Naive thymus-derived CD8-positive, alpha-beta T cell (primary cell): ENCODE data around the gene TSHZ2. TPM values are rescaled to one million over a fixed set of nuclear protein-coding genes. Genes with fewer than 3 reads are reported as not detected.

Experiments used
- ATAC-seq, 2 donors: fragments of 150-1000 bp; cut with Tn5 transposase in 1 of 2; sonication (Bioruptor Pico), chemical (Tn5 transposase) in 1 of 2; 1 replicate in 1 of 2; 2 replicates in 1 of 2; pipeline ENCODE4 v1.10.0; 2021; ENCODE audit warnings: mild to moderate bottlenecking in 2 of 2, moderate library complexity in 2 of 2
- POLR2A ChIA-PET: fragments of 350-600 bp; sonication (Branson Sonifier 250); formaldehyde crosslinking; loops from one replicate; lab custom pipeline; 2021; ENCODE audit warnings: antibody characterized with exemption; lab: Charles Lee
- DNase-seq, 10 donors: peaks; one replicate each; pipeline versions ENCODE4 v3.0.0 to v3.0.0-alpha.2; 2020 to 2022
- H3K27ac Mint-ChIP-seq, 10 donors: one replicate each; pipeline ENCODE4 v1.8.0; 2020 to 2022; ENCODE audit warnings: mild to moderate bottlenecking in 10 of 10, mixed read lengths in 10 of 10, moderate library complexity in 4 of 10, inconsistent platforms in 1 of 10
- H3K27me3 Mint-ChIP-seq, 5 donors: one replicate each; pipeline ENCODE4 v1.8.0; 2021 to 2022; ENCODE audit warnings: mixed read lengths in 5 of 5
- H3K36me3 Mint-ChIP-seq, 3 donors: one replicate each; pipeline ENCODE4 v1.8.0; 2020 to 2022; ENCODE audit warnings: mixed read lengths in 3 of 3, mild to moderate bottlenecking in 2 of 3, inconsistent platforms in 1 of 3
- H3K4me1 Mint-ChIP-seq, 4 donors: one replicate each; pipeline ENCODE4 v1.8.0; 2021 to 2022; ENCODE audit warnings: mixed read lengths in 4 of 4
- H3K4me3 Mint-ChIP-seq, 10 donors: one replicate each; pipeline ENCODE4 v1.8.0; 2020 to 2022; ENCODE audit warnings: mild to moderate bottlenecking in 10 of 10, mixed read lengths in 10 of 10, moderate library complexity in 6 of 10, inconsistent platforms in 1 of 10
- H3K9me3 Mint-ChIP-seq, 9 donors: one replicate each; pipeline ENCODE4 v1.8.0; 2020 to 2022; ENCODE audit warnings: mixed read lengths in 9 of 9, mild to moderate bottlenecking in 3 of 9, inconsistent platforms in 1 of 9, moderate library complexity in 1 of 9
- polyA plus RNA-seq, 3 donors: library from polyadenylated mRNA; unstranded; fragments of 300-500 nt; fragmentation: Illumina TruSeq; gene quantifications; one replicate each; pipeline ENCODE4 v1.2.3, GENCODE V29; 2021
- total RNA-seq, 8 experiments: library from RNA in 2 of 8; stranded (reverse) in 2 of 8; gene quantifications; one replicate each; pipeline ENCODE4 v1.2.3 and lab custom pipeline; 2021 to 2026

Gene TSHZ2
- total and polyA plus RNA-seq, 5 experiments from 2014 or later = 0.42 to 10.0 (median 5.1) TPM; not detected in 1

DNA sequence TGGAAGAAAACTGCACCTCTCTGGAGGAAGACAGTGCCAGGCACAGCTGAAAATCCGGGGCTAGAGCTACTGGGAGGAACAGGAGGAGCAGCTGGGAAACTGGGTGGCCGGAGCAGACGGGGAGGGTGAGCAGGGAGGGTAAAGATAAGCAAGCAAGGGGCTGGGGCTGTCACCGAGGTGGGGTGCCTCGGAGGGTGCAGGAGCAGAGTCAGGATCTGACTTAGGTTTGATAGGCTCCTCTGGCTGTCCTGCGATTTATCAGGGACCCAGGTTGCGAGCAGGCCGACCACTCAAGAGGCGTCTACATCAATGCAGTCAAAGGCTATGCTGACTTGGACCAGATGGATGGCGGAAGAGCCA is 12.3 kb downstream of the TSHZ2 start:
- POLR2A ChIA-PET = interaction anchor here (1.2 to 1.5 kb wide), 3 partner anchors 10 to 17 kb away, joined by 3 to 6 read pairs (median 5); no protein-coding TSS in a partner anchor
- no peaks in the 10 kb centered on the region for H3K36me3 Mint-ChIP-seq
- peak overlapping the region in 7 of 10 donors; percentile 5 to 87 (median 70) for H3K27ac Mint-ChIP-seq
- H3K4me3 Mint-ChIP-seq = peak overlapping the region; percentile 36 to 83 (median 65)
- ATAC-seq = no peak
- no peaks in the 10 kb centered on the region for H3K9me3 Mint-ChIP-seq
- H3K4me1 Mint-ChIP-seq = peaks cover 7 to 13% (median 9%) of the 10 kb centered on the region in 4 donors
- no peak for DNase-seq
- H3K27me3 Mint-ChIP-seq = peaks cover 3 to 22% (median 18%) of the 10 kb centered on the region in 5 donors

DNA sequence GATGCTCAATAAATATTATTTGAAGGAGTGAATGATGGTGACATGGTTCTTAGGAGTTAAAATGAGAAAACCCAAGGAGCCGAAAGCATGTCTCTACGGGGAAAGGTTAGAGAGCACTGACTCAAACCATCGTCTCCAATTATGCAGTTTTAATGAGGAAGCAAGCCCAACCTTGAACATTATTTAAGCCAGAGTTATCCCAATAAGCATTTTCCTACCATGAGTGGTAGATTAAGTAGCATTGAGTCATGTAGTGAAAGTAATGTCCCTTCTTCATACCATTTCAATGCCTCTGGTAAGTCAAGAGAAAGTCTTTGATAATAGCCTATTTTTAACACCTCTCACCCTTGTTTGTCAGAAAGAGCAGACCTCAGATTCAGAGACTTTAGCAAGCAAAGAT is 13.5 kb downstream of the TSHZ2 start:
- peaks cover 3 to 22% (median 18%) of the 10 kb centered on the region in 5 donors for H3K27me3 Mint-ChIP-seq
- no peak for ATAC-seq
- DNase-seq = no peak
- no peaks in the 10 kb centered on the region for H3K9me3 Mint-ChIP-seq
- no peak overlapping the region for H3K4me3 Mint-ChIP-seq
- H3K36me3 Mint-ChIP-seq = no peaks in the 10 kb centered on the region
- peaks cover 7 to 13% (median 8%) of the 10 kb centered on the region in 4 donors for H3K4me1 Mint-ChIP-seq
- peak overlapping the region in 1 of 10 donors; percentile 32 for H3K27ac Mint-ChIP-seq
- POLR2A ChIA-PET = interaction anchor here (0.7 kb wide), 1 partner anchor 9 kb away, joined by 3 read pairs; no protein-coding TSS in a partner anchor

DNA sequence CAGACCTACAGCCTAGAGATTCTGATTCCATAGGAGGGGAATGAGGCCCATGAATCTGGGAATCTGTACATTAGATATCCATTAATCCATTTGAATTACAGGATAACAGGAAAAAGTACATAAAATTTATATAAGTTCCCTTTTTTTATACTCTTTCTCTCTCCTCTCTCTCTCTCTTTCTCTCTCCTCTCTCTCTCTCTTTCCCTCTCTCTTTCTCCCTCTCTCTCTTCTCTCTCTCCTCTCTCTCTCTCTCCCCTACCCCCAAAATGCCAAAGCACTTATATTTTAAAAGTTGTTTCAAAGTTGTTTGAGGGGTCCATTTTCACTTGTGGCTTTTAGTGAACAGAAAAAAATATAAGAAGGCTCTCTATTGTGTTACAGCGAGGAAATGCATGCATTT is 15.1 kb downstream of the TSHZ2 start:
- Mint-ChIP-seq H3K4me3 (no peak overlapping the region), H3K36me3 (no peaks in the 10 kb centered on the region), H3K4me1 (peaks cover 7 to 13% (median 8%) of the 10 kb centered on the region in 4 donors), H3K9me3 (no peaks in the 10 kb centered on the region), H3K27ac (peak overlapping the region in 2 of 10 donors; percentile 57 to 64), H3K27me3 (peaks cover 3 to 19% (median 18%) of the 10 kb centered on the region in 5 donors)
- ATAC-seq = no peak
- POLR2A ChIA-PET = interaction anchor here (0.9 kb wide), 1 partner anchor 246 kb away, joined by 3 read pairs; no protein-coding TSS in a partner anchor
- DNase-seq = no peak

DNA sequence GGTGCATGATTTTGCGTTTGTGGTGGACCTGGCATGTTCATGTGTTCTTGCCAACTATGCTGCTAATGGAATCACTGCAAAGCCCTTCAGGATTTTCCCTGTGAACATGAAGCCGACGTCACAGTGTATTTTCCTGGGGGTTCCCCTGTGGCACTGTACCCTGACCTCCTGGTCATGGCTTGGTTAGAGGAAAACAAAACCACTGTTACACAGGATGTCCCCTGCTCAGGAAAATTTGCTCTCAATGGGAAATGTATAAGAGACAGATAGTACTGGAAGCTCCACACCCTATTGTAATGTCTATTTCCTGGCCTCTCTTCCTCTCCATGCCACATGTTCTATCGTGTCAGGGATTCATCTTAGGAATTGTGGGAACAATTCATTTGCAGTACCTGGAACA is 19.7 kb downstream of the TSHZ2 start:
- peaks cover under 1 to 10% (median 5%) of the 10 kb centered on the region in 4 donors for H3K4me1 Mint-ChIP-seq
- ATAC-seq = no peak
- H3K27ac Mint-ChIP-seq = no peak overlapping the region
- no peak overlapping the region for H3K4me3 Mint-ChIP-seq
- no peaks in the 10 kb centered on the region for H3K9me3 Mint-ChIP-seq
- DNase-seq = no peak
- H3K36me3 Mint-ChIP-seq = no peaks in the 10 kb centered on the region
- H3K27me3 Mint-ChIP-seq = peaks cover 0 to 3% (median 0%) of the 10 kb centered on the region in 5 donors
- POLR2A ChIA-PET = interaction anchor here (0.7 kb wide), 1 partner anchor 12 kb away, joined by 3 read pairs; no protein-coding TSS in a partner anchor

DNA sequence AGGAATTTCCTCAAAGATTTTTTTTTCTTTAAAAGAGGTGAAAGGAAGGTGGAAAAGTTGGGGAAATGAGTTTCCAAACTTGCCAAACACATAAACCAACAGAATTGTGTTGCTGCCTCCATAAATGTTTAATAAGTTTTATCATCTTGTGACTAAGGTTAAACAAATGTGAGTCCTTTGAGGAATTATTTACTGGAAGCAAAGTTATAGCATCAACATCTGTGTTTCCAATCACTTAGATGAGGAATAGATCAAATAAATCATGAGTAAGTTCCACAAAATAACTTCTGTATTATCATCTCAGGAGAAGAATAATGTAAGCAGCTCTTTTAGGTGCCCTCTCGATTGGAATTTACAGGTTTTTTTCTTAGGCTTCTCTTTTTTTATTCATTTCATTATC is 20.5 kb downstream of the TSHZ2 start:
- Mint-ChIP-seq H3K27me3 (peaks cover 0 to 3% (median 0%) of the 10 kb centered on the region in 5 donors), H3K27ac (no peak overlapping the region), H3K4me1 (peaks cover 5 to 10% (median 9%) of the 10 kb centered on the region in 4 donors), H3K4me3 (no peak overlapping the region), H3K9me3 (no peaks in the 10 kb centered on the region), H3K36me3 (no peaks in the 10 kb centered on the region)
- POLR2A ChIA-PET = no interaction called here
- DNase-seq = no peak
- ATAC-seq = no peak

DNA sequence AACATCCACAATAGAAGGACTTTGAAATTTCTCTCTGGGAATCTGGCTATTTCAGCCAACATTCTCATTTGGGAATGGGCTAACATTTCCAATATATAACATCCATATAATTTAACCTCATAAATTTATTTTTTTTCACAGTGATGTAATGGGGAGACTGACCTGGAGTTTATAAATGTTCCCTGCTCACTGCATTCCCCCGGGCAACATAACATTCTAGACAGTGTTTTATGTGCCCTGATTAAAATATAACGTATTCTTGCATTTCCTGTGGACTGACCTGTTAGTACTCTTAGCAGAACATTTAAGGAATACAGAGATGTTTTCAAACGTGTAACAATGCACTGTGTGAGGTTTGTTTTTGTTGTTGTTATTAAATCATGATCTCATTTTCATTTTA is 20.9 kb downstream of the TSHZ2 start:
- no peaks in the 10 kb centered on the region for H3K36me3 Mint-ChIP-seq
- no peak for ATAC-seq
- no peak overlapping the region for H3K27ac Mint-ChIP-seq
- POLR2A ChIA-PET = no interaction called here
- peaks cover 0 to under 1% (median 0%) of the 10 kb centered on the region in 5 donors for H3K27me3 Mint-ChIP-seq
- no peaks in the 10 kb centered on the region for H3K9me3 Mint-ChIP-seq
- peaks cover 5 to 12% (median 9%) of the 10 kb centered on the region in 4 donors for H3K4me1 Mint-ChIP-seq
- DNase-seq = no peak
- H3K4me3 Mint-ChIP-seq = no peak overlapping the region

DNA sequence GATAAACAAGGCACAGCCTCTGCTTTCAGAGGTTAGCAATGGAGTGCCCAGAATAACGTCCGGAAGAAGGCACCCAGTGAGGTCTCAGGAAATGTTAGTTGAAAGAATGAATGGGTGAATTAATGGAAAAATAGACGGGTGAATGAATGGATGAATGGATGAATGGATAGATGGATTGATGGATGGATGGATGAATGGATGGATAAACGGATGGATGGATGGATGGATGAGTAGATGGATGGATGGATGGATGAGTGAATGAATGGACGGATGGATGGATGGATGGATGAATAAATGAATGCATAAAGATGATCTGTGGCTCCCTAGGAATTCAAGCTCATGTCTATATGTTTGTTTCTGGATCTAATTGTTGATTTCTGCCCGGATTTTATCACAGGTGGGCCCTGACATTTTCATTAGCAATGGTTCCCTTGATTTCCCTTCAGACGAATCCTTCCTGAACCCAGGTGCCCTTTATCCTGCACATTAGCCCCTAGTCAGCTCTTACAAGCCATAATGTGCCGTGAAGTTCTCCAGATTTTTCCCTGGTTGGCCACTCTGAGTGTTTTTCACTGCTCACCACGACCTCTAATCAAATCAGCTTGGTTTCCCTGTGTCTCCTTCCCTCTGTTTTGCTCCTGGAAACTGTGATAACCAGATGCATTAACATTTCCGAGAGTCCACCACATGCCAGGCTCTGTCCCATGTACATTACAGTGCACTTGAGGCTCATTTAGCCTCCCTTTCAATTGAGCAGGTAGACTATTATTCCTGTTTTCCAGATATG is 22.2 kb downstream of the TSHZ2 start:
- POLR2A ChIA-PET = interaction anchor here (0.6 to 0.9 kb wide), 2 partner anchors 8 to 10 kb away, joined by 3 read pairs; no protein-coding TSS in a partner anchor
- no peak overlapping the region for H3K4me3 Mint-ChIP-seq
- H3K4me1 Mint-ChIP-seq = peaks cover 5 to 19% (median 10%) of the 10 kb centered on the region in 4 donors
- ATAC-seq (no peak), DNase-seq (no peak)
- H3K9me3 Mint-ChIP-seq = no peaks in the 10 kb centered on the region
- H3K27me3 Mint-ChIP-seq = no peaks in the 10 kb centered on the region
- peak overlapping the region in 1 of 10 donors; percentile 17 for H3K27ac Mint-ChIP-seq
- H3K36me3 Mint-ChIP-seq = no peaks in the 10 kb centered on the region

DNA sequence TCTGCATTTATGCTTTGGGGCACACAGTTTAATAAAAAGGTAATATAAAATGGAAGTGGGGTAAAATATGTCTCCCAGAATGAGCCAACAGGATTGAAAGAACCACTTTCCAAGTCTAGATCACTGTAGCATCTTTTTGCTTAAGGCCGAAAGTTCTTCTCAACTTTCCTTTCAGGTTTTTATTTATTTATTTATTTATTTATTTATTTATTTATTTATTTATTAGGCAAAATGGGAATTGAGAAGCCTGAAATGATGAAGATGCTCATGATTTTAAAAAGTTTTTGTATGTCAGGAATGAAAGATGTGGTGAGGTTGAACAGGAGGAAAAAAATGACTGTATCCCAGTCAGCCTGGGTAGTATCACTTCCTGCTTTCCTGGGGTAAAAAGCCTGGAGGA is 24.0 kb downstream of the TSHZ2 start:
- Mint-ChIP-seq H3K4me1 (peaks cover 20 to 30% (median 20%) of the 10 kb centered on the region in 4 donors), H3K4me3 (no peak overlapping the region), H3K27me3 (no peaks in the 10 kb centered on the region), H3K27ac (peak overlapping the region in 1 of 10 donors; percentile 58), H3K36me3 (no peaks in the 10 kb centered on the region), H3K9me3 (peaks cover 0 to 2% (median 0%) of the 10 kb centered on the region in 9 donors)
- ATAC-seq (no peak), DNase-seq (no peak)
- POLR2A ChIA-PET = interaction anchor here (0.9 to 1.1 kb wide), 2 partner anchors 8 to 22 kb away, joined by 3 read pairs; no protein-coding TSS in a partner anchor

DNA sequence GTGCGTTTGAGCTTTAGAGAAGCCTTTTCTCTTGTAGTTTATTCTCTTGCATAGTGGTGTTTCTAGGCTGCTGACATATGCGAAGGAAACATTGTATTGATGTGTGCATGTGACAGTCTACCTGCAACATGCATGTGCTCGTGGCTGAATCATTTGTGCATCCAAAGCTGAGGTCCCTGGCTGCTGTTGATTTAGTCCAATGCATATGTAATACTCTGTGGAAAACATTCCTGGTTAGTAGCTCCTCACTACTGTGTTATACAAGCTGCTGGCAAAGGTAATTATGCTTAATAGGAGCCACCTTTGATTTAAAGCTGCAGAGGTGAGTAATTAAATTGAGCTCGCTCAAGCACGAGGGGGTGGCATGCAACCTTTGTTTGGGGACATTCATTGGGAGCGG is 24.5 kb downstream of the TSHZ2 start:
- peaks cover 0 to 2% (median 0%) of the 10 kb centered on the region in 9 donors for H3K9me3 Mint-ChIP-seq
- DNase-seq (no peak), ATAC-seq (no peak)
- POLR2A ChIA-PET = interaction anchor here (0.9 to 1.1 kb wide), 2 partner anchors 9 to 23 kb away, joined by 3 read pairs; no protein-coding TSS in a partner anchor
- no peaks in the 10 kb centered on the region for H3K27me3 Mint-ChIP-seq
- no peak overlapping the region for H3K4me3 Mint-ChIP-seq
- peak overlapping the region in 4 of 10 donors; percentile 10 to 79 (median 42) for H3K27ac Mint-ChIP-seq
- peaks cover 22 to 36% (median 25%) of the 10 kb centered on the region in 4 donors for H3K4me1 Mint-ChIP-seq
- H3K36me3 Mint-ChIP-seq = no peaks in the 10 kb centered on the region

DNA sequence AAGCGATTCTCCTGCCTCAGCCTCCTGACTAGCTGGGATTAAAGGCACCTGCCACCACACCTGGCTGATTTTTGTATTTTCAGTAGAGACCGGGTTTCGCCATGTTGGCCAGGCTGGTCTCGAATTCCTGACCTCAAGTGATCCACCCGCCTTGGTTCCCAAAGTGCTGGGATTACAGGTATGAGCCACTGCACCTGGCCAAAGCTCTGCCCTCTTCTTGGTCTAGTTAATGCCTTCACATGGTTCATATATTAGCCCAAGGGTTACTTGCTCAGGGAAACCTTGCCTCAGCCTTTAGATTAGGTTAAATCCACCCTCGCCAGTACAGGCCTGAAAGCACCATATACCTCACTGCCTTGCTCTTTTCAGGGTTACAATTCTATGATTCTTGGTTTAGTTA is 26.1 kb downstream of the TSHZ2 start:
- POLR2A ChIA-PET = interaction anchor here (1.3 kb wide), 1 partner anchor 21 kb away, joined by 3 read pairs; no protein-coding TSS in a partner anchor
- no peak for ATAC-seq
- Mint-ChIP-seq H3K27me3 (no peaks in the 10 kb centered on the region), H3K4me3 (no peak overlapping the region), H3K4me1 (peaks cover 27 to 45% (median 32%) of the 10 kb centered on the region in 4 donors), H3K9me3 (peaks cover 0 to 2% (median 0%) of the 10 kb centered on the region in 9 donors), H3K36me3 (no peaks in the 10 kb centered on the region), H3K27ac (peak overlapping the region in 8 of 10 donors; percentile 1 to 73 (median 52))
- no peak for DNase-seq

DNA sequence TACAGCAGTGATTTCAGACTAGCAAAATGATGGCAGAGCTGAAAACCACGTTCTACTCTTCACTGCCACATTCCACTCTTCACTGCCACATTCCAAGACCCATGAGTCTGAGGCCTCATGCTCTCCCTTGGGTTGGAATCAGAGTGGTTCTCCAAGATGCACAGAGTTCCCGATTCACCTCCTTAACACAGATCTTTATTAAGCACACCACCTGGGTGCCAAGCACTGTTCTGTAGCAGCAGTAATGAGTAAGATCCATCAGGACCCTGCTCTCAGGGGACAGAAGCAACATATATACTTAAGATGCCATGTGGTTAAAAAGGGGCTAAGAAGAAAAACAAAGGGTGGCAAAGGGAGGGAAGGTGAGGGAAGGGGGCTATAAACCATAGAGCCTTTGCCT is 26.9 kb downstream of the TSHZ2 start:
- H3K36me3 Mint-ChIP-seq = no peaks in the 10 kb centered on the region
- no peak for ATAC-seq
- POLR2A ChIA-PET = interaction anchor here (0.5 to 3.1 kb wide), 4 partner anchors 19 to 766 kb away, joined by 3 to 28 read pairs (median 3); no protein-coding TSS in a partner anchor
- H3K9me3 Mint-ChIP-seq = peaks cover 0 to 2% (median 0%) of the 10 kb centered on the region in 9 donors
- H3K27me3 Mint-ChIP-seq = no peaks in the 10 kb centered on the region
- DNase-seq = no peak
- H3K4me1 Mint-ChIP-seq = peaks cover 24 to 48% (median 35%) of the 10 kb centered on the region in 4 donors
- no peak overlapping the region for H3K4me3 Mint-ChIP-seq
- peak overlapping the region in 9 of 10 donors; percentile 57 to 92 (median 80) for H3K27ac Mint-ChIP-seq

DNA sequence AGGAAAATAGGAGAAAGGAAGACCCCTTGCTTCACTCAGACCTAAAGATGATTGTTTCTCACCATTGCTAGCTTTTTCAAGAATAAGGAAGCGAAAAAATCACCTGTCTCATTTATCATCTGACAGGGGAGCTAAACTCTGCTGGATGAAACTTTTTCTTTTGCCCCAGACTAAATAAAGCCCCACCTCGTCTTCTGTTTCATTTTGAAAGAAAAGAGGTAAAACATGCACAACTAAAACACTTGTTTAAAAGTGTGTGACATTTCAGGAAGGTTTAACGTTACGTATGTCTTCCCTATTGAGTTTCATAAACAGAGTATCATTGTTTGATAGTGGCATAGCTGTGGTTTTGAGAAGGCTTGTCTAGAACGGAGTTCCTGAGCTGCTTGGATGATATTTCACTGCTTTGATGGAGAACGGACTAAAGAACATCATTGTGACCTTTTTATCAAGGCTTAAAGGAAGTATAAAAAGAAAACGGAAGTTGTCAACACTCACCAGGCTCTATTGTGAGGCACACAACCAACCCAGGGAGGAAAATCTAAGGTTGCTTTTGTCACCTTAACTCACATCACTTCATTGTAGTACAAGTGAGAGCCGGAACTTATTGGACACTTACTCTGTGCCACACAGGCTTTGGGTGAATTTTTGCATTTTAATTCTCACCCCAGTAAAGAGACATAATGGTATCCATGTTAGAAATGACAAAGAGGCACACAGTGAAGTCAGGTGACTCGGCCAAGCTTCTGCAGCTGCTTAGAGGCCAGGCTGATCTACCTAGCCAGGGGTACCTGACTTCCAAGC is 29.5 kb downstream of the TSHZ2 start:
- ATAC-seq = peak; percentile 74 to 77
- Mint-ChIP-seq H3K27me3 (peaks cover 0 to 4% (median 0%) of the 10 kb centered on the region in 5 donors), H3K36me3 (peaks cover 0 to 2% (median 0%) of the 10 kb centered on the region in 3 donors), H3K9me3 (peaks cover 0 to 2% (median 0%) of the 10 kb centered on the region in 9 donors), H3K4me1 (peaks cover 20 to 48% (median 35%) of the 10 kb centered on the region in 4 donors), H3K4me3 (peak overlapping the region; percentile 63 to 88 (median 82)), H3K27ac (peak overlapping the region; percentile 90 to 98 (median 96))
- POLR2A ChIA-PET = interaction anchor here (0.6 to 3.1 kb wide), 21 partner anchors 10 to 1438 kb away, joined by 3 to 28 read pairs (median 4); partner anchors contain the start of genes PFDN4, TSHZ2 and ZFP64
- peak in 4 of 10 donors; percentile 27 to 69 (median 56) for DNase-seq
